DOHH2 (cell line): ENCODE measurements around the gene RLN2.

ENCODE experiments used
- EZH2phosphoT487 ChIP-seq: fragments of 200-600 bp; sonication (generic); IDR thresholded peaks from 2 replicates; pipeline ENCODE4 v1.6.1; 2017; ENCODE audit warnings: borderline replicate concordance, mild to moderate bottlenecking, antibody characterized with exemption, low read length, moderate library complexity, mixed read lengths
- TF ChIP-seq, protein P1 (sequence below): fragments of 200-600 bp; sonication (generic); IDR thresholded peaks from one replicate; pipeline ENCODE4 v1.5.1; 2014; ENCODE audit warnings: antibody characterized with exemption, mild to moderate bottlenecking, low read depth, low read length; ENCODE audit not compliant: poor library complexity, severe bottlenecking

DNA sequence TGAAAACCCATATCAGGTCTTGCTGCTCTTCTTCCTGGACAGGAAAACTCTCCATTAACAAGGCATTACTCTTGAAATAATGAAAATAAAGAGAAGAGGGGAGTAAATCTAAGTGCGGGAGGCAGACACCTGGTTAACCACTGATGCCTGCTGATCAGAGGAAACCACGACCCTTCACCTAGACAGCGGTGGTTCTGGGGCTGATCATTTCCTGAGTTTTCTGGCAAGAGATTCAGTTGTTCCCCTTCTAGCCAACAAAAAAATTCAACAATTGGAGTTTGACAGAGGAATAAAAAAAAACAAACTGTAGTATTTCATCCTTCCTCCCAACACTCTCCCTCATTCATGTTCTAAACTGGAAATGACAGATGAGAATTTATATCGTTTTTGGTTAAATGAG is 3.0 kb downstream of the RLN2 start:
- TF ChIP-seq, protein P1, sequence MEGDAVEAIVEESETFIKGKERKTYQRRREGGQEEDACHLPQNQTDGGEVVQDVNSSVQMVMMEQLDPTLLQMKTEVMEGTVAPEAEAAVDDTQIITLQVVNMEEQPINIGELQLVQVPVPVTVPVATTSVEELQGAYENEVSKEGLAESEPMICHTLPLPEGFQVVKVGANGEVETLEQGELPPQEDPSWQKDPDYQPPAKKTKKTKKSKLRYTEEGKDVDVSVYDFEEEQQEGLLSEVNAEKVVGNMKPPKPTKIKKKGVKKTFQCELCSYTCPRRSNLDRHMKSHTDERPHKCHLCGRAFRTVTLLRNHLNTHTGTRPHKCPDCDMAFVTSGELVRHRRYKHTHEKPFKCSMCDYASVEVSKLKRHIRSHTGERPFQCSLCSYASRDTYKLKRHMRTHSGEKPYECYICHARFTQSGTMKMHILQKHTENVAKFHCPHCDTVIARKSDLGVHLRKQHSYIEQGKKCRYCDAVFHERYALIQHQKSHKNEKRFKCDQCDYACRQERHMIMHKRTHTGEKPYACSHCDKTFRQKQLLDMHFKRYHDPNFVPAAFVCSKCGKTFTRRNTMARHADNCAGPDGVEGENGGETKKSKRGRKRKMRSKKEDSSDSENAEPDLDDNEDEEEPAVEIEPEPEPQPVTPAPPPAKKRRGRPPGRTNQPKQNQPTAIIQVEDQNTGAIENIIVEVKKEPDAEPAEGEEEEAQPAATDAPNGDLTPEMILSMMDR, result no peak
- no peak for TF ChIP-seq EZH2phosphoT487
